ENCODE measurements around the gene PCSK5.
"Not testable (repeated sequence)": the region's sequence is repeated elsewhere in the genome, so short reads cannot be mapped to it uniquely, and the experiment has no call there.

PCSK5 gene

DNA sequence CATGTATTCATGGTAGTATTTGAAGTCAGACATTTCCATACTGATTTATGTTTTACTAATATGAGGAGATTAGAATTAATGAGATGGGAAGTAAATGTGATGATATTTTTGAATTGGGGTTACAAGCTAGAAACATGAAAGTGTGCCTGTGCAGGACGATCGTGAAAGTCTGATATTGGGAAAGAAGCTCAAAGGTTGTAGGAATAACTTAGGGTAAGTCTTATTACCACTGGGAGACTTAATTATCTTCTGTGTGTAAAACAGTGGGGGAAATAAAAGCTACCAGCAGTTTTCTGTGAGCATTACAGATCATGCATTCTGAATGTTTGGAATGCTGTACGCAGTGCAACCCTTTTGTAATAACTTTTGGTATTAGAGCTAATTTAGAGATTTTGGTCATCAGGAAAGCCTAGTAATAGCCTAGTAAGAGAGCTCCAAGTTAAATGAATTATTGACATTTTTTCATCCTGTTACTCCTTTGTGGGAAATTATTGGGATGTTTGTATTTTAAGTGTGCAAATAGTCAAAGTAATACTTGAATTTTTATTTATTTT is 153.9 kb downstream of the PCSK5 start:
- no peak for FAIRE-seq
- DNase-seq (ENCODE audit: insufficient read length, low spot score), result no peak

DNA sequence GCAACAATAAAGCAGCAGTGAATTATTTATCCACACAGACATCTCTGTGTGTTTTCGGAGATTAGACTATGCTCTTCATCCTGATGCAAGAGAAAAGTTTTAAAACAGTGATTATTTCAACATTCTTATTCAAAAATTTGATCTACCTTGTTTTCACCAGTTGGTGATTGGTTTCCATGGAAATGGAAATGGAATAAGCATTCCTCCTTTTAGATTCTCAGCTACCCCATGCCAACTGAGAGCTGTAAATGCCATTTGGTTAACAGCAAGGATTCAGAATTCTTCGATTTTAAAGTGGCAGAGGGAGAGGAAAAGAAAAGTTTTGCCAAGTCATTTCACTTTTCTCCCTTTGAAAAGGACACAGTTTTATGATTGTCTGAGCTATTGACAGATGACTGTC is 154.7 kb downstream of the PCSK5 start:
- DNase-seq (ENCODE audit: insufficient read length, low spot score) (no peak), FAIRE-seq (no peak)

DNA sequence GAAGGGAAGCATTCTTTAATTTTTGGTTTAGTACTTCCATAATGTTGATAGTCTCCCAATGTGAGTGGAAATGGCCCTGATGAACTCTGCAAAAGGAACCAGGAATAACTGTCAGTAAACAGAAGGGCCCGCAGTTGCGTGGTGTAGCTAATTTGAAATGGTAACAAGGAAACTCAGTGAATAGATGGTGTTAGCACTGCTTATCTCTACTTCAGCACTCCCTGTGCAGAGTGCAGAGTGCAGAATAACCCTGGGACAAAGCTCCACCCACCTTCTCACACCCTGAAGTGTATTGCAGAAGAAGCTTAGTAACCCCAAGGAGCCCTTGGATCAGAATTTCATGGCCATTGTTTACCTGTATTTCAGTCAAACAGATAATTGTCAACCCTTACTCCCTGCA is 158.9 kb downstream of the PCSK5 start:
- DNase-seq (ENCODE audit: insufficient read length, low spot score) (no peak), FAIRE-seq (no peak)

DNA sequence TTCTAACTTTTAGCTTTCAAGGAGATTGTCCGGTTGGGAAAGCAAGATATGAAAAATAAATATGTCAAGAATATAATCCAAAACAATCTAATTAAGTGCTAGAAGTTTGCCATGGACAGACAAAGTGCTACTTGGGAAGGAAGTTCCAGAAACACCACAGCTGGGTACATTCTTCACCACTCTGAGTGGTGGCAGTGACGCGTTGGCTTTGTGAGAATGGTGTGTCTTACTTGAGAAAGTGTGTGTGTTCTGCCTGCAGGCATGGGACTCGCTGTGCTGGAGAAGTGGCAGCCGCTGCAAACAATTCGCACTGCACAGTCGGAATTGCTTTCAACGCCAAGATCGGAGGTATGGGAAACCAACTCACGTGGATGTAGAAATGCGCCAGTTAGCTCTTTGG is 177.2 kb downstream of the PCSK5 start:
- DNase-seq (ENCODE audit: insufficient read length, low spot score) (no peak), FAIRE-seq (no peak)

DNA sequence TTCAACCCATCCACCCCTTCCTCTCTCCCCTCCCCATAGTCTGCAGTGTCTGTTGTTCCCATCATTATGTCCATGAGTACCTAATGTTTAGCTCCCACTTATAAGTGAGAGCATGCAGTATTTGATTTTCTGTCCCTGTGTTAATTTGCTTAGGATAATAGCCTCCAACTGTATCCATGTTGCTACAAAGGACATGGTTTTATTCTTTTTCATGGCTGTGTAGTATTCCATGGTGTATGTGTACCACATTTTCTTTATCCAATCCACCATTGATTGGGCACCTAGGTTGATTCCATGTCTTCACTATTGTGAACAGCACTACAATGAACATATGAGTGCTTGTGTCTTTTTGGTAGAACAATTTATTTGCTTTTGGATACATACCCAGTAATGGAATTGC is 187.1 kb downstream of the PCSK5 start:
- FAIRE-seq, result no peak
- no peak for DNase-seq (ENCODE audit: insufficient read length, low spot score)

DNA sequence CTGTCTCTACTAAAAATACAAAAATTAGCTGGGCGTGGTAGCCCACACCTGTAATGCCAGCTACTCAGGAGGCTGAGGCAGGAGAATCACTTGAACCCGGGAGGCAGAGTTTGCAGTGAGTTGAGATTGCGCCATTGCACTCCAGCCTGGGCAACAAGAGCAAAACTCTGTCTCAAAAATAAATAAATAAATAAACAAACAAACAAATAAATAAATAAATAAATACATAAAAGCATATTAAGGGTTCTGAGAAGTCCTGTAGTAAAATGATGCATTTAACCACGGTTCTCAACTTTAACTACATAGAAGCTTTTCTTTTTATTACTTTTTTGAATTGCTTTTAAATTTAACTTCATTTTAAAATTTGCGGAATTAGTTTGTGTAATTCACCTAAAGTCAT is 190.8 kb downstream of the PCSK5 start:
- DNase-seq (ENCODE audit: insufficient read length, low spot score); FAIRE-seq: not testable (repeated sequence)

DNA sequence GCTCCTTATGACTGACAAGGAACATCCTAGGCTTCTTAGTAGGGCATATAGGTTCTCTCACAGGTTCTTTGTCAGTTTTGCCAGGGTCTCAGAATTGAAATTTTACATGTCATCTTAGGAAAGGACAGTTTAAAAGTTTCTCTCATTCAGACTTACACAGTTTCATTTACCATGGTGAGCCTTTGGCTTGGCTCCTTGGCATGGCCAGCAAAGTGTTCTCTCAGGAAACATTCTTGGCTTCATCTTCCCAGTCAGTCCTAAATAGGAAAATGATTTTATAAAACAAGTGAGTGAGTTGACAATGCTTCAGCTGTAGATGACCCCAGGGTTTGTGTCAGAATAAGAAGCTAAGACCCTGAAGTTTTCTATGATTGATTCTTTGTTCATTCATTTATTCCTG is 191.6 kb downstream of the PCSK5 start:
- FAIRE-seq (no peak), DNase-seq (ENCODE audit: insufficient read length, low spot score) (no peak)

DNA sequence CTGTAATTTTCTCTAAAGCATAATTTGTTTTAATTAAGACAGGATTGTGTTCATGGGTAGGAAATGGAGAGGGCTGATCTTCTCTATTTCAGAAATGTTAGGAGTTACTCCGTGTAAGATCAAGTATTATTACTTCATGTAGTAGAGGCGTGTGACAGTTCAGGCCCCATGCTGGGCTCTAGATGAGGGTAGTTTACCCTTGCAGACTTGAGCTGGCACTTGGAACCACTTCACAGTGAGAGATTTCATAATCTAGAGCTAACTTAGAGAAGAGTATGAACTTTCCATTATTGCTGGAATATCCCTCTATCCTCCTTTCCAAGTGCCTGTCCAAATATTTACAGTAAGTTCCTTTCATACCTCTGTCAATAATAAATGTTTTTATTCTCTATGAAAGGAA is 195.1 kb downstream of the PCSK5 start:
- DNase-seq (ENCODE audit: insufficient read length, low spot score), result no peak
- FAIRE-seq, result no peak

DNA sequence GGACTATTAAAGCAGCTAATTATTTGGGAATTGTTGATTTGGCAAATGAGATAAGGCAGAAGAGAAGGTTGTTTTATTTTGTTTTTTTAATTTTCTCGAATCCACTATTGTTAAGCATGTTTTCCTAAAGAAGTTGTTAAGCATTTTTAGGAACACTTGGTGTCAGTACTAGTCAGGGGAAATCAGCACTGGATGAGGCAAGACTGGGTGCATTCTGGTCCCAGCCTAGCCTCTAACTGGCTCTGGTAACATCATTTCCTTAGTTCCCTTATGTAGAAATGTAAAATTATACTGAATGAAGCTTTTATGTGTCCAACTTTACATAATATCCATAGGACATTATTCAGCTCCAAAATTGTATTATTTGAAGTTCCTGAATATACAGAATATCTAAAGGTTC is 196.1 kb downstream of the PCSK5 start:
- FAIRE-seq (no peak), DNase-seq (ENCODE audit: insufficient read length, low spot score) (no peak)

DNA sequence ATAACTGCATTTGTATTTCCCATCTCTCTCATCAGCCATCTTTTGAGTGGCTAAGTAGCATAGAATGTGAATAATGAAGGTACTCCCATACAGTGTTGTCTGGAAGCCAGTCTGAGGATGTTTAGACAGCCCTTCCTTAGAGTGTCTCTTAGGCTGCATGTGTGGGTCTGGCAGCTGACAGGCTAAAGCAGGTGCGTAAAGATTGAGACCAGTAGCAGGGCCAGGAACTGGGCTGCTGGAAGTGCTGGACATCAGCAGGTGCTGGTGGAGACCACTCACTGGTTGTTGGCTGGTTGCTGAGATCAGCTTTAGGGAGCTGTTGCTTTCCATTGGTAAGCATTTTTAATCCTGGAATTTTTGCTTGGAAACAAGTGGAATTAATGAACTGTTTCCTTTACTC is 197.5 kb downstream of the PCSK5 start:
- no peak for DNase-seq (ENCODE audit: insufficient read length, low spot score)
- no peak for FAIRE-seq

DNA sequence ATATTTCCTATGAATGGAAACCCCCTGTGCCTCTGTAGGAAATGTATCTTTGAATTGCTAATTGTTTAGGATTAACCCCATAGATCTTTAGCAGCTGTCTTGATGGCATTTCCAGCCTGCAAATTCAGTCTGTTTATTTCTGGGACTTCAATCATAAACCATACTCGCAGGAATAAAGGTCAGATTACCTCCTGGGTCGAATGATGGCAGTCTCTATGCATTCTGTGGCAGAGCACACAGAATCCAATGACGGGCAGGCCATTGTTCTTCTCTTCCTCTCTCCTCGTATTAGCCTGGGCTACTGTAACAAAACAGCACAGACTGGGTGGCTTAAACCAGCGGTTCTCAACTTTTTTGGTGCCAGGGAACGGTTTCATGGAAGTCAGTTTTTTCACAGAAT is 199.9 kb downstream of the PCSK5 start:
- no peak for FAIRE-seq
- no peak for DNase-seq (ENCODE audit: insufficient read length, low spot score)

DNA sequence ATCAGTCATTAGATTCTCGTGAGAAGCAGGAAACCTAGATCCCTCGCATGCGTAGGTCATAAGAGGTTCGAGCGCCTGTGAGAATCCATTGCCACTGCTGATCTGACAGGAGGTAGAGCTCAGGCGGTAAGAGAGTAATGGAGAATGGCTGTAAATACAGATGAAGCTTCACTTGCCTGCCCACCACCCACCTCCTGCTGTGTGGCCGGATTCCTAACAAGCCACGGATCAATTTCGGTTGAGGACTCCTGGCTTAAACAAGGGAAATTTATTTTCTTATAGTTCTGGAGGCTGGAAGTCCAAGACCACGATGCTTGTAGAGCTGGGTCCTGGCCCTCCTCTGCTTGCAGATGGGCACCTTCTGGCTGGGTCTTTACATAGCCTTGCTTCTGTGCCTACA is 200.4 kb downstream of the PCSK5 start:
- DNase-seq (ENCODE audit: insufficient read length, low spot score) (no peak), FAIRE-seq (no peak)

DNA sequence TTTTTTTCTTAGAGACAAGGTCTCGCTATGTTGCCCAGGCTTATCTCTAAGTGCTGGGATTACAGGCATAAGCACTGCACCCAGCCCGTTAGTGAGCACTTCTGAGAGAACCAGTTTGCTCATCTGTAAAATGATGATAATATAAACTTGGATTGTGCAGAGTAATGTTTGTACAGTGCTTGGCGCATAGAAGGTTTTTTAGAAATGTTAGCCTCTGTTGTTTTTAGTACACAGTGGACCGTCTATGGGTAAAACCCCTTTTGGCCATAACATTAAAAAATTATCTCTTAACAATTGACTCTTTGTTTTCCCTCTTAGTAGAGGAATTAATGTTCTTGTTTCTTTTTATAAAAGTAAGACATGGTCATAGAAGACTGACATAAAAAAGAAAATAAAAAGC is 202.1 kb downstream of the PCSK5 start:
- FAIRE-seq, result no peak

DNA sequence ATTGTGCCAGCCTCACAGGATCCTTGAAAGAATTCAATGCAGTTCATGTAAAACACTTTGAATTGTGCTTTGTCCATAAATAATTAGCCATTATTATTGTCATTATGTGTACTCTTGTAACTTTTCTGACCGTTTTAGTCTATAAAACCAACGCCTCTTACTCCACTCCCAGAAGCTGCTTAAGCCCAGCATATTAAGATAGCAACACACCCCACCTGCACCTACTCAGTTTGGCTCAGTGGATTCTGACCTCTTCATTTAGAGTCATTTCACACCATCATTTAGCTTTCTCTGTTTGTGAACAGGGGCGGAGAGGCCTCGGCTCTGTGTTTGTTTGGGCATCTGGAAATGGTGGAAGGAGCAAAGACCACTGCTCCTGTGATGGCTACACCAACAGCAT is 205.1 kb downstream of the PCSK5 start:
- DNase-seq (ENCODE audit: insufficient read length, low spot score), result no peak
- no peak for FAIRE-seq

More for the DNA sequence above, 202.1 kb downstream of the PCSK5 start:
- DNase-seq (ENCODE audit: insufficient read length, low spot score), result no peak

DNA sequence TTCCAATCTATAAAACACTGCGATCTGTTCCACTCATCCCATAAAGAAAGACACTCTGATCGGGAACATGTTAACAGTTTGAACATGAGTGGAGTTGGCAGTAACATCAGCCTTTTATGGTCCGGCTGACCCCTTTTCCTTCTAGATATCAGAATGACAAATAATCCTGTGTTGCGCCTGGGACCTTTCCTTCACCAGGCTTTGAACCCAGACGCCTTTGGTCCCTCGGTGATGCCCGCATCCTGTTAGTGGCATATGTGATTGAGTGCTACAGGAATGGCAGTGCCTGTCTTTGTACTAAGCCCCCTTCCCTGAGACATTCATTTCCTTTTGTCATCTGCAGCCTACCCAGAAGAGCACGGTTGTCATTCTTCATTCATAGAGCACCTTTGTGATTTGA is 209.0 kb downstream of the PCSK5 start:
- DNase-seq (ENCODE audit: insufficient read length, low spot score) (no peak), FAIRE-seq (no peak)

DNA sequence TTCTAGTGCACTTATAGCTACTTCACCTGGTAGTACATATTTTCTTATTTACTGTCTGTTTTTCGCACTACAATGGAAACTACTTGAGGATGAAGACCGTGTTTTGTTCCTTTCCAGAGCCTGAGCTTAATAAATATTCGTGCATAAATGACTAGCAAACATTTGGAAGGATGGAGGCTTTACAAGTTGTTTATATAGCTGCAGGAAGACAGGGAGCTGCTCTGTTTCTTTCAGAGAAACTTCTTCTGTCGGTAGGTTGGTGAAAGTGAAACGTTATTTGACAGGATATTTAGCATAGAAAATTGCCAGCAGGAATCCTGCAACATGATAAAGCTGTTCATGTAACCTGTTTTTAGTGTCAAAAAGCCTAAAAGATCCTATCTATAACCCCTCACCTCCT is 210.6 kb downstream of the PCSK5 start:
- DNase-seq (ENCODE audit: insufficient read length, low spot score) (no peak), FAIRE-seq (no peak)

DNA sequence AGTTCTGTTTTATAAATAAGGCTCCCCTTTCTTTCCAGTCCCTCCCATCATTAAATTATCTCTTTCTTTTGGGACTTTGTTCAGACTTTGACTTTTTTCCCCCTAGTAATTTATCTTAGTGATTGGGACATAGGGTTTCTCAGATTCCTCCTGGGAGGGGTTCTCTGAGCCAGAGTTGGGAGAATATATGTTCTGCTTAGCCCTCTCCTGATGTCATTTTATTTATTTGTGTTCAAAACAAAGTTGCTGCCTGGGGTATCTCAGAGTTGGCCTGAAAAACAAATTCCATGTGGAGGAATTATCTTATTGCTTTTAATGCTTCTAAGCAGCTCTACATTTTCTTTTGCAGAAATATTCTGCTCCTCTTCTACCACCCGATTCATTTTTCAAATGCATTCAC is 211.0 kb downstream of the PCSK5 start:
- no peak for FAIRE-seq
- no peak for DNase-seq (ENCODE audit: insufficient read length, low spot score)

DNA sequence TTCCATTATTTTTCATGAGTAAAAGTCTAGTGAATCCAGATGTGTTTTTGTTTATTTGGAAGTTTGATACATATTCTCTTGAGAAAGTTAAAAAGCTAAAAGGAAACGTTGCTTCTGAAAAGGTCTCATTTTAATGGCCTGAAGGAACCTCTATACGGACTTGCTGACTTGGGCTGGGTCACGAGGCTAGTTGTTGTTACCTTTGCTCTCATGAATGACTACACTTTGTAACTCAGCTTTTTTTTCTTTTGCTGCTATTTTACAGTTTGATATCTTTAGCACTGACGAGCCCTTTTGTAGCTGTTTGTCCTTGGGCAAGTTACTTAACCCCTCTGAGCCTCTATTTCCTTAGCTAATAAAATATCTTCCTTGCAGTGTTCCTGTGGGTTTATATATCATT is 211.5 kb downstream of the PCSK5 start:
- FAIRE-seq (no peak), DNase-seq (ENCODE audit: insufficient read length, low spot score) (no peak)

DNA sequence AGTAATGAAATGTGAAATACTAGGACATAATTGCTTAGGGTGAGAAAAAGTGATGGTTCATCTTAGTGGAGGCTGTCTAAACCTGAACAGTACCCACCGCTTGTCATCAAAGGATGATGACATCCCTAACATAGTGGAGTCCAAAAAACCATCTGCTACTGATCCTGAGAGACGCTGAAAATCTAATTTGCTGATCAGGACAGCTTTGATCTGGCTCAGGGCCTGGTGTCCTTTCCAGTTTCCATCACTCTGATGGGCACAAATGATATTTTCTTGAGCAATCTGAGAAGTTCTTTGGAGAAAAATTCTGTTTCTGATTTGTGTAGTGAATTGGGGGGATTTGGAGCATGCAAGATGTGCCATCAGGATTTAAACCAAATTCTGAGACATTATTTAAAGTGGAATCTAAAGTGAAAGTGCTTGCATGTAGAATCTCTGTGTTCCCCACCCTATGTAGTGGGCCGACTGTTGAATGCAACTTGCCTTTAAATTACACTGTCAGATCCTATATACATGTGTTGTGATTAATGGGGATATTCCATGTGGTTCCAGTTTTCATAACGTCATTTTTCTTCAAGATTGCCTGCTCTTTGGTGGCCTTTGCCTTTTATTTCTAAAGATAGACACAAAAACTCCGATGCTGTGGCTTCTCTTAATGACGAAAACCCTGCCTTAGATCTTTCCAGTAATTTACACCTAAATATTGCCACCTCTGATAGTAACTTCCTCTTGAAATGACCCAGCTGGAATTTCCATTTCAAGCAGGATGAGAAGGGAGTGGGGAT is 213.2 kb downstream of the PCSK5 start:
- DNase-seq (ENCODE audit: insufficient read length, low spot score) (no peak), FAIRE-seq (no peak)

DNA sequence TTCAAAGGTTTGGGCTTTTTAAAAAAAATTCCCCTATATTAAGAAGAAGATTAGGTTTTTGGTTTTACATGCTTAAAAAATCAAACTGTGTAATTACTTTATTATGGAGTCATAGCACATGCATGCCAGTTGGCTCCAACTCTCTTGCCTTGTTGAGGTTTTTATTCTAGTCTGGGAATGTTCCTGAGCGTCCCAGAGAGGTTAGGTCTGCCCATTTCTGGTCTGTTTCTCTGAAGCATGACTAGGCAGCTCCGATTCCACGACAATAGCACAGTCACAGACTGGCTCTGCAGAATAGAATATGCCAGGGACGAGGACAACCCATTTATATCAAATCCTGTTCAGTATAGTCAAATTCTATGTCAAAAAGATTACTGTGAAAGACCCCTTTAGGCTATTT is 217.0 kb downstream of the PCSK5 start:
- DNase-seq (ENCODE audit: insufficient read length, low spot score) (no peak), FAIRE-seq (no peak)

DNA sequence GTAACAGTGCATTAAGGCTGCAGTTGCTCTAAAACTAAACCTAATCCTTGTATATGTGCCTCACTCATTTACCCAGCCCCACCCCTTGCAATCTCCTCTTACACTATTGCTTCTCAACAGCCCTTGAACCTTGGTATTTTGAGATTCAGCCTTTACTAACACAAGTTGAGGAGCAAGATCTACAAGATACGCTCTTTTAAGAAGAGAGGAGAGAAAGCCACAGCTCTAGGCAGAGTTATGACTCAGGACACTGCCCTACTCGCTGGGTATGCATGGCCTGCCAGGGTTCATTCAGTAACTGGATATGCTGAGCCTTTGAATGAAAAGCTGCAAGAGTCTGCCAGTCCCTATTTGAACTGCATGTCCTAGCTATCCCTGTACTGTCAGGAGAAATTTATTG is 219.5 kb downstream of the PCSK5 start:
- FAIRE-seq (no peak), DNase-seq (ENCODE audit: insufficient read length, low spot score) (no peak)

DNA sequence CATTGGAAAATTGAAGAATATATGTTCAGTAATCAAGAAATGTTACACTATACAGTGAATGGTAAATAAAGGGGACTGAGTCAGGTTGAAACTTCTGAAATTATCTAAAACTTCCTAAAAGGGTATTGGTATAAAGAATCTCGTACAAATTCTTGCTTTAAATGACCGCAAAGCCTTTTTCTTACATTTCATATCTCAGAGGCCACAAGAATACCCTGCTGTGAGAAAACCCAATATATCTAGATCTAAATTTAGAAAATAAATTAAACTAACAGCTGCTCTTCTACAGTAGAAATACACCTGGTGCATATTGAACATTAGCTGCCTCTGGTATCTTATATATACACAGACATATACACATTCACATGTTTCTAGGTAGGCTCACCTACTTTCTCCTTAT is 221.7 kb downstream of the PCSK5 start:
- no peak for FAIRE-seq
- no peak for DNase-seq (ENCODE audit: insufficient read length, low spot score)

DNA sequence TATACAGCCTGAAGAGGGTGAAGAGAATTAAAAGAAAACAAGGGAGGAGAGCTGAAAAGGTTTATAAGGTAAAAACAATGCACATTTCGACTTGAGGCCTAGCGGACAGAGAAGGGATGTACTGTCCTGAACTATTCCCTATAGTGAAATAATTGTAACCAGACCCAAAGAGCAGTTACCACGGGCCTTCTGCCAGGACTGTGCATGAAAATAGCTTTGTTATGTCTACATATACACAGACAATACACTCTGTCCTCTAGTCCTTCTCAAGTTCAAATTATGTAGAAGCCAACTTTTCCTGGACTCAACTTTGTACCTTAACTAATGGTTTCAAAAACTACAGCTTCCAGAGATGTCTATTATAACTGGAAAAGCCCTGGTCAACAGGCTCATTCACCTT is 223.7 kb downstream of the PCSK5 start:
- FAIRE-seq, result no peak
- DNase-seq (ENCODE audit: insufficient read length, low spot score), result no peak
